Skin of body (tissue), 2 donors: ENCODE data around the gene NENF. TPM values are rescaled to one million over a fixed set of nuclear protein-coding genes. Genes with fewer than 3 reads are reported as not detected.
"Not testable (repeated sequence)": the region's sequence is repeated elsewhere in the genome, so short reads cannot be mapped to it uniquely, and the experiment has no call there.

Experiments used
- DNase-seq: peaks from one replicate; lab custom pipeline; 2025; lab: John Stamatoyannopoulos, UW
- total RNA-seq: library from RNA; depleted of rRNA; stranded (reverse); fragments of >200 nt; gene quantifications from one replicate; pipeline ENCODE4 v1.2.3, GENCODE V29; 2014

NENF gene
- total RNA-seq, 1 donor from 2014 or later: 36.4 TPM

DNA sequence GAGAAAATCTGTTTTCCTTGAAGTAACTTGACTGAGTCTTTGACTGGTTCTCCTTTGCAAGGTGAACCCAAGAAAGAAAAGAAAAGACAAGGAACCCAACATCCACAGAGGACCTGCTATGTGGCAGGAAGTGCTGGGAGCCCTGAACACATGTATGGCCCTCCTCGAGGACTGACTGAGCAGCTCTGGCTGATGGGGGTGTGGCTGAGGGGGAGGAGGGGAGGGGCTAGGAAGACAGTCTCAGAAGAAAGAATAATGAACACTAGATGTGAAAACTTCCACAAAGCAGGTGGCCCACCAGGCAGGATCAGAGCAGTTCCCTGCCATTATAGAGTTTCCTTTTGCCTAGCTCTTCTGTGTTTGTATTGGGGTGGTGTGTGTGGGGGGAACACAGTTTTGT, 26.1 kb downstream of the NENF start:
- no peak for DNase-seq

DNA sequence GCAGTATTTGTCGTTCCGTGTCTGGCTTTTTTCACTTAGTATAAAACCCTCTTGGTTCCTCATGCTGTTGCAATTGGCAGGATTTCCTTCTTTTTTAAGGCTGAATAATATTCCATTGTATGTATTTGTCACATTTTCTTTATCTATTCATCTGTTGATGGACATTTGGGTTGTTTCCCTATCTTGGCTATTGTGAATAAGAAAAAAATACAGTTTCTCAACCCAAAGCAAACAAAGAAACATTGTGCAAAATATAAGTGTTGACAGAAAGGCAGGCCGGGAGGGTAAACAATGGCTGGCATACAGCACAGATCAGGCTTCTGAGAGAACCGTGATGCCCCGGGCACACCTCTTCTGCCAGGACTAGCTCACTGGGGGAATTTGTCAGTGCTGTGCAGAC, 26.9 kb downstream of the NENF start:
- no peak for DNase-seq

DNA sequence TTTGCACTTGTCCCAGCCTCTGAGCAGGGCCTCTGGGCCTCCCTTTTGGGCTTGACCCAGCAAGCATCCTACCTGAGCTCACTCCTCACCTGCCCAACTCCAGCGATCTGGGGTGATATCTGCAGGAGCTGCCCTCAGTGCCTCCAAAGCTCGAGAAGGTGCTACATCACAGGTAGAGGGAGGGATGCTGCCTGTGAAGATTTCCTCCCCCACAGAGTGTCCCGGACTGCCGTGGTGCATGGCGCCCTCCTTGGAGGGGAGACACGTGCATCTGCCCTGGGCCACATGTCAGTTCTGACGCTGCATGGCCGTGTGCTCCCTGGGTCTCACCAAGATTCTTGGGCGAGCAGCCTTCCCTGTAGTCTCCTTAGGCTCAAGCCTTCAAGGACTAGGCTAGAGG, 27.7 kb downstream of the NENF start:
- DNase-seq: no peak

DNA sequence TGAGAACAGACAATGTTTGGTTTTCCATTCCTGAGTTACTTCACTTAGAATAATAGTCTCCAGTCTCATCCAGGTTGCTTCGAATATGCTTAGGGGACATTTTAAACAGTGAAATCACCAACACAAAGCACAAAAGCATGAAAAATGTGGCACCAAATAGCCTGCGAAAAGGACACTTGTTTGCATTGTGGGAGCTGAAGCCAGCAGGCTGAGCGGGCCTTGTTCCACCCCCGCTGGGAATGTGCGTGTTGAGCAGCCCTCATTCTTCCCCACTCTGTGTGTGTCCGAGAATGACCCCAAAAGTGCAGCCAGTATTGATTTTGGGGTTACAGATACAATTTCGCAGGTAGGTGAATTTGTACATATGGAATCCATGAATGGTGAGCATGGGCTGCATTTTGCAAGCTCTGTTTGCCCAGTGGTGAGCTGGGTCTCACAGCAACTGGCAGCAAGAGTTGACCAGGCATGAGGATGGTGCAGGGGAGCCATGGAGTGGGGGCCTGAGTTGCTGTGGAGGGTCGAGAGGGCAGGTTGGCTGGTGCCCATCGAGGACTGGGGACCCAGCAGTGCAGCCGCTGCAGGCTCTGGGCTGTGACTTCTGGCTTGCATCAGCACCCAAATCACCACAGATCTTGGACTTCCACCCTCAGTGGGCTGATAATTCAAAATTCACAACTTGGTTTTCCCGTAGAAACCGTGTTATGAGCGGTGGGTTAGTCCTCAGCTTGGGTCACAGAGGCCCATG, 29.4 kb downstream of the NENF start:
- no peak for DNase-seq

DNA sequence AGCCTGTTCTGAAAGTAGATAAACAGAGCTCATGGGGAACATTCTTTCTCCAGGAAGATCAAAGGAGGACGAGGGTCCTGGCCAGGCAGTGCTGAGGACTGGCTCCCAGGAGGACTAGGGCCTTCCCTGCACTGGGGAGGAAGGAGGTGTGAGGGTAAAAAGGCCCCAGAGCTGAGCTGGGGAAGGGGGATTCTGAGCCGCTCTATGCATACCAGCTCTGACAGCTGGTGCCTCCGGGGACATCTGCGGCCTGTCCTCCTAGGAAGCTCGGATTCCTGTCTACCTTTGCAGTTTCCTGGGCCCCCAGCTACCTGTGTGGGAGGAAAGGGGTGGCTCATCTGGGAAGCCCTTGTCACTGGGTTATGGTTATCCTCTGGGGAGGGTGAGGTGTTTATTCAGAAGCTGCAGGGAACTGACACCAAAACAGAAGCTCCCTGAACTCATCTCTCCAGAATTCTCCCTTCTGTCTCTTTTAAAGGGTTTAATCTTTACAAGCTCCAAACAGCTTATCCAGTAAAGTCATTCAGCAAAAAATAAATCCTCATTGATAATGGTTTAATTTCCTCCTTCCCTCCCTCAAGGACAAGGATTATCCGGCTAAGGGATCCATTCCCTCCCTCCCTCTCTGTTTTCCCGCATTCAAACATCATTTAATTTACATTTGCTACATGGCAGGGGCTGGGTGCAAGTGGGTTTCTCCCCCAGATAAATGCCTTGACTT, 31.0 kb downstream of the NENF start:
- no peak for DNase-seq

DNA sequence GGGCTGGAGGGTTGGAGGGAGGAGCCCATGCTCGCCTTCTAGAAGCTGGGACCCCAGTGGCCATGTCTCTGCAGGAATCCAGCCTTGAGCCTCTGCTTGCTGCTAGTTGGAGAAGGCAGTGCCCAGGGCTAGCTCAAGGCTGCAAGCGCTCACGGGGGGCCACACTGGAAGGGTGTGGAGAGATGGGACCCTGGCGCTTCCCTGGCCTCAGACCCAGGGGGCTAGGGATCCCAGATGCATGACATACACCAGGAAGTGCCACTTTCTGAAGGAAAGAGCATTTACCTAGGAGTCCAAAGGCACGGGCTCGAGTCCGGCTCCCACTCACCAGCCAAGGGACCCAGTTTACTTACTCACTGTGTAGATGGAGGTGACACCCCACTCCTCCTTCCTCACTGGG, 32.6 kb downstream of the NENF start:
- DNase-seq: no peak

DNA sequence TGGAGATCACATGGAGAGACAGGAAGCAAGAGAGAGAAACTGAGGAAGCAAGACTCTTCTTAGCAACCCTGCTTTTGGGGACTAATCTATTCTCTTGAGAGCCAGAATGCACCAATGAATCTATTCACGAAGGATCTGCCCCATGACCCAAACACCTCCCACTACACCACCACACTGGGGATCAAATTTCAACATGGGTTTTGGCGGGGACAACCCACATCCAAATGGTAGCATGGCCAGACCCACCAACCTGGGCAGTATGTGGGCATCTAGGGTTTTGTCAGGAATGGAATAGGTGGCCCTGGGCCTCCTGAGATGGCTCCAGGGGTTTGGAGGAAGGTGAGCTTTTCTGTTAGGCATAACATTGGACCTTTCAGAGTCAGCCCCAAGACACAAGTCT, 33.7 kb downstream of the NENF start:
- DNase-seq: no peak

DNA sequence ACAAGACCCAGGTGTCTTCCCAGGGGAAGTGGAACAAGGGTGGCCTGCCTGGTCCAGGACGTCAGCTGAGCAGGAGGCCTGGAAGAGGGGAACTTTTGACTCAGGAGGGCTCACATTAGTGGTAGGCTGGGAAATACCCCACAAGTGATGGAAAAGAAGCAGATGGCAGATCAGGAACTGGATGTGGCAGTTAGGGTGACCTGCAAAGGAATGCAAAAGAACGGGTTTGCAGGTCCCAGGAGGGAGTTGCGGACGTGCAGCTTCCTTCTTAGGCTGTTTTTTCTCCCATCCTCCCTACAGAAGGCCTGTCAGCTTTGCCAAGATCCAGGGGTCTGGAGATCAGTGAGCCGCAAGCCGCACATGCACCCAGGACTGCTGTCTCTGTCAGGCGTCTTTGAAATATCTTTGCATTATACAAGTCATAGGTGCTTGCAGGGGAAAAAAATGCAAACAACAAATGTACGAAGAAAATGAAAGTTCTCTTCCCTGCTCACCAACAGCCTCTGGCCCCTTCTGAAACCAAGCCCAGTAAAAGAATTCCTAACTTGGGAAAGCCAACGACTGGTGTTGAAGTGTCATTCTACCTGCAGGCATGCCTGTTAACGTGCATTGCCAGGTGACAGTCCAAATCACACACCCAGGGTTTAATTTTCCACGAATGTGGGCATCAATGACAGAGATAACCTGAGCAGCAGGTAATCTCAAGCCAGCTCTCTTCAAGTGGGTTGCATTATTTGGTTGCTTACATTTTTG, 34.4 kb downstream of the NENF start:
- DNase-seq: no peak

DNA sequence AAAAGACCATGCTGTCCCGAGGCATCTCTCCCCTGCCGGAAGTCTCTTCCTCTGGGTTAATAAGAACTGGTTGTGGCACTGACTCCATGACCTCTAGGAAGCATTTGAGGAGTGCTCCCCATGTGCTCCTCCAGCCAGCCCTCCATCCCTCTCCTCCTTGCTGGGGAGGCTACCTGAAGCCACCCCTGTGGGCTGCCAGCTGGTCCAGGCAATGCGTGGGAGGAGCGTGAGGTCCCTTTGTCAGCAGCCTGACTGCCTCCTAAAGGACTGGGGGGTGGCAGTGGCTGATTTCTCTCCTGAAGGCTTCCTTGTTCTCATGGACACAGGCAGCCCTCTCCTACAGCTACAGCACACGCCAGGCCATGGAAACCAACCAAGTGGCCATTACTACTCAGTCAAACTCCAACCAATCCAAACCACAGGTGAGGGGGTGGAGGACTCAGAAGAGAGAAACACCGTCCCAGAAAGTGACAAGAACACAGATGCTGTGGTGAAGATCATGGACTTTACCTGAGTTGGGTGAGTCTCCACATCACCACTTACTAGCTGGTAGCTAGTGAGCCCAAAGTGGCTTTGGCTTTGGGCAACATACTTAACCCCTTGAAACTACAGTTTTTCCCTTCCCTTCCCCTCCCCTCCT, 35.2 kb downstream of the NENF start:
- no peak for DNase-seq

DNA sequence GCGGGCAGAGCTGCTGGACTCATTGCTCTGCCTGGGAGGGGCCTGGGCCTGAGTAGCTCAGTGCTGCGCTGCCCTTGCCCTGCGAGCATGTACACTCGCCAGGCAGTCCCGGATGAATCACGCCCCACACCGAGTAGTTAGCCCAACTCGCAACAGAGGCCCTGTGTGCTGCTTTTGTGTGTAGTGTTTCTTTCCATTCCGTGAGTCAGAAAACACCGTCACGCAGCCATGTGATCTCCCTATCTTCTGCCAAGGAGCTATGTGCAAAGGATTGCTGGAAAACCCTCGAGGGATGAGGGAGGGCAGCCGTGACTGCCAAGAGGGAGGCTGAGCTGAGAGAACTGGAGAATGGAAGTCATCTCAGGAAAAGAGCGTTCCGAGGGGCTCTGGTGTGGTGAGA, 37.3 kb downstream of the NENF start:
- peak; percentile 84 for DNase-seq

DNA sequence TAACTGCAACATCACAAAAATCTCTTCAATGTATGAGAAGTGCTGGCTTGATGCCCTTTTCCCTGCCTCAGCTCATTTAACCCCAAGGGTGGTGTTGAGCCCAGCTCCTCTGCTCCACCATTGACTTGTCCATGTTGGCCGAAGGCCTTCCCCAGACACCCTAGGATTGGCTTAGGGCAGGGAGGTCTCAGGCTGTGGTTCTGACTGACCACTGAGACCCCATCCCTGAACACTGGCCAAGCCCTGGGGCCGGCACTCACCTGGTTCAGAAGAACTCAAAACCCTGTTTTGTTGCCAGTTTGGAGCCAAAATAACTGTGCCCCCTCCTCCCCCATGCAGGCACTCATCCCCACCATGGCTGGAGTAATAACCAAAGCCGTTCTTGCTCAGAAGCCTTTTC, 38.6 kb downstream of the NENF start:
- no peak for DNase-seq

DNA sequence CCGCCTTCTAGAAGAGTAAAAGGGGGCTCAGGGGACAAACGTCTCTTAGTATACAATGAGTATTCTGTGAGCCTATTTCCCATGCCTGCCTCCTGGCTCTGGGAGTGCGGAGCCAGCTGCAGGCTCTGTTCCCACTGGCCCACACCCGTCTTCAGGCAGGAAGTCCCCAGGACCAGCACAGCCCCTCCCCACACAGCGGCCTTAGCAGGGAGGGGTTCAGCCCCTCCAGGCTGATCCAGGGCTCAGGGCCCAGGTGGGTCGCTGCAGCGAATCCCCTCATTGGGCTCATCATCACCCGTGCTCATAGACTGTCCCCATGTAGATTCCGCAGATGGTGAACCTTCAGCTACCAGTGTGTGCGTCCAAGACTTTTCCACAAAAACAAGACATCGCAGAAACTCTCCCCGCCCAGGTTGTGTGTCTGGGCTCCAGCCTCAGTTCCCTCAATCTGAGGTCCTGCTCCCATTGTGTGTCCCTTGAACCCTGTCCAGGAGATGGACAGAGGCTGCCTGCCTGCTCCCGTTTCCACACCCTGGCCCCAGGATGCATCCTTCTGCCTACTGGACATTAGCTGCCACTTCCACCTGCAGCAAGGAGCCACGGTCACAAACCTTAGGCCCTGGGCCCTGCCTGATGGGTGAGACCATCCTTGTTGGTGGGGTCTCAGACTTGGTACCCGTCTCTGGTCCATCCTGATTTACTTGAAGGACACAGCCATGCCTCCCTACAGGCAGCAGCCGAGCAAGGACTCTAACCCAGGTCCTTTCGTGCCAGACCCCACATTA, 39.4 kb downstream of the NENF start:
- DNase-seq: no peak

DNA sequence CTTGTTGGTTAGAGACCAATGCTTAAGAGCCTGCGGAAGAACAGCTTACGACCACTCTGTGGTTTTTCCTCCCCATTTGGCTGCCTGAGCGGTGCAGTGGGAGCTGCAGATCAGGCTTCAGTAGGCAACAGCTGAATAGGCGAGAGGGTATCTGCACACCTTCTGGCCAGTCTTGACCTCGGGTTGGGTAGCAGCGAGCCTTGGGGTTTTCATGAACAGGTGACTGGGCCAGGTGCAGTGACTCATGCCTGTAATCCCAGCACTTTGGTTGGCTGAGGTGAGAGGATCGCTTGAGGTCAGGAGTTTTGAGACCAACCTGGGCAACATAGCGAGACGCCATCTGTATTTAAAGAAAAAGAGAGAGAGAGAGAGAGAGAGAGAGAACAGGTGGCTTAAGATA, 41.0 kb downstream of the NENF start:
- no peak for DNase-seq

DNA sequence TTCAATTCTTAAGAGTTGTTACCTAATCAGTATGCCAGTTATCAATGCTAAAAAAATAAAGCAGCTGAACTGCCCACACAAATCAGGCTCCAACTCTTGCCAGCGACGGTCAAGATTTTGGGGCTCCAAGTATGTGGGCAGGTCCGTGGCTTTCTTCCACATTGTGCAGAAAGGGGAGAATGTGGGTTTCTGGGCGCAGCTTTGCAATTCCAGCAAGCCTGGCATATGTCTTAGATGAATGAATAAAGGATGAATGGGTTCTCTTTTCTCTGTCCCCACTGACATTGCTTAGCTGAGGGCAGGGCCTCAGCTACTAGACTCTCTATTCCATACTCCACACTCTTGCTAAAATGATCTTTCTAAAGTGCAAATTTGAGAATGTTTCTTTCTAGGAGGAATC, 42.4 kb downstream of the NENF start:
- DNase-seq: no peak

DNA sequence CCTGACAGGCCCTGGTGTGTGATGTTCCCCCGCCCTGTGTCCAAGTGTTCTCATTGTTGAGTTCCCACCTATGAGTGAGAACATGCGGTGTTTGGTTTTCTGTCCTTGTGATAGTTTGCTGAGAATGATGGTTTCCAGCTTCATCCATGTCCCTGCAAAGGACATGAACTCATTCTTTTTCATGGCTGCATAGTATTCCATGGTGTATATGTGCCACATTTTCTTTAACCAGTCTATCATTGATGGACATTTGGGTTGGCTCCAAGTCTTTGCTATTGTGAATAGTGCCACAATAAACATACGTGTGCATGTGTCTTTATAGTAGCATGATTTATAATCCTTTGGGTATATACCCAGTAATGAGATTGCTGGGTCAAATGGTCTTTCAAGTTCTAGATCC, 43.1 kb downstream of the NENF start:
- not testable (repeated sequence) for DNase-seq

DNA sequence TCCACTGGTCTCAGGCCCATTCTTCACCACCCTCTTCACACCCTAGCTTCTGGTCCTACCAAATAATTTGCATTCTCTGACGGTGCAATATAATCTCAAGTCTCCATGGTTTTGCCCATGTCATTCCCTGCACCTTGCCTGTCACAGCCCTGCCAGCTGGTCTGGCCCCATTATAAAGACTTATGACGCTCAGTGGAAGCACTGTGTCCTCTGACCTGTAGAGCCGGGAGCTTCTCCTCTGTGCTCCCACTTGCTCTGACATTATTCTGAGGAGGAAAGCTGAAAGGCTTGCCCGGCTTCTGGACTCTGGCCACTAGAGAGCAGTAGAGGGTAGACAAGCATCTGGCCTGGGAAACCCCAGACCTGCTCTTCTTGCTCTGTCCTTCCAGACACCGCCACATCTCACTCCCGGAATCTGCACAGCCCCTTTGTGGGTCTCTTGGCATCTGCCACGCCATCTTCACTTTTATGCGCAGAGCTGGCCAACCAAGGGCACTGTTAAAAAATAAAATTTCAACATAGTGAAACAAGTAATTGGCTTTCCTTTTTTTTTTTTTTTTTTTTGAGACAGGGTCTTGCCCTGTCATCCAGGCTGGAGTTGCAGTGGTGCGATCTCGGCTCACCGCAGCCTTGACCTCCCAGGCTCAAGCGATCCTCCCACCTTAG, 44.4 kb downstream of the NENF start:
- peak; percentile 76 for DNase-seq

DNA sequence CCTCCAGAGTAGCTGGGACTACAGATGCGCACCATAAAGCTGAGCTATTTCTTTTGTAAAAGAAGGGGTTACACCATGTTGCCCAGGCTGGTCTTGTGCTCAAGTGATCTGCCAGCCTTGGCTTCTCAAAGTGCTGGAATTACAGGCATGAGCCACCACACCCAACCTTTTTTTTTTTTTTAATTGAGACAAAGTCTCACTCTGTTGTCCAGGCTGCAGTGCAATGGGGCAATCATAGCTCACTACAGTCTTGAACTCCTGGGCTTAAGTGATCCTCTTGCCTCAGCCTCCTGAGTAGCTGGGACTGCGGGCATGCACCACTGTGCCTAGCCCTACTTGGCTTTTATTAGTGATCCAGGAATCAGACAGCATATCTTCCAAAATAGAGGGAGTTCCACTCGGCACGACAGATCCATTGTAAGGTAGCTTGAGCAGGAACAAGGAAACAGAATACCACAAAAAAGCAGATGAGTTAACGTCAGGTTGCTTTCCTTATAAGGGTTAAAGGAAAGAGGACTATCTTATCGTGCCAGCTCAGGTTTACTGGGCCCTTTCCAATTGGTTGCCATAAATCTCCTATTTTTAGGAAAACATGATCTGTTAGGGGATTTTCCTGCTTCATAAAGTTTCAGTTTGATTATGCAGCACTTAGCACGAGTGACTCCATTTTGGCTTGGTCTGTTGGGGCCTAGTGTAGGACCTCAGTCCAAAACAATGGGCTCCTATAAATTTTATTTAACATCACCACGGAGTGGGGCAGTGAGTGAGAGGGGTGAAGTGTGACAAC, 45.2 kb downstream of the NENF start:
- DNase-seq: no peak

DNA sequence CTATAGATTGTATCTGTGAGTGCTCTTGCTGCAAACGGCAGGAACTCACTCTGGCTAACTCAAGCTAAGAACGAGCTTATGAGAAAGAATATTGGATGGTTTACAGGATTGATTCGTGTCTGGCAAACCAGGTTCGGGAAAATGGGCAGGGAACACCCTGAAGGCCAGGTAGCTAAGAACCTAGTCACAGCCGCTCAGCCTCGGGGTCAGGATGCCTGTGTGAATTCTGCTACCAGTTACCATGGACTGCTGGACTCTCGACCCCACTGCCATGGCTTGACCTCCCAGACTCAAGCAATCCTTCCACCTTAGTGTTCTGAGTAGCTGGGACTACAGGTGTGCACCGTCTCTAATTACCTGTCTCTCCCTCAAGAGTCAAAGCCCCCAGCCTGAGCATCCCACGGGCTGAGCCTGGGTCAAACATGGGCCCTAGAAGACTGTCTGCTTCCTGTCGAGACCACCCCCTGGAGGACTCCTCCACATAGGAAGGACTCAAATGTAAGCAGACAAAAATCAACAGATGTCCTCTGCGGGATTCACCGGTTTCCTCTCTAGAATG, 45.8 kb downstream of the NENF start:
- no peak for DNase-seq

DNA sequence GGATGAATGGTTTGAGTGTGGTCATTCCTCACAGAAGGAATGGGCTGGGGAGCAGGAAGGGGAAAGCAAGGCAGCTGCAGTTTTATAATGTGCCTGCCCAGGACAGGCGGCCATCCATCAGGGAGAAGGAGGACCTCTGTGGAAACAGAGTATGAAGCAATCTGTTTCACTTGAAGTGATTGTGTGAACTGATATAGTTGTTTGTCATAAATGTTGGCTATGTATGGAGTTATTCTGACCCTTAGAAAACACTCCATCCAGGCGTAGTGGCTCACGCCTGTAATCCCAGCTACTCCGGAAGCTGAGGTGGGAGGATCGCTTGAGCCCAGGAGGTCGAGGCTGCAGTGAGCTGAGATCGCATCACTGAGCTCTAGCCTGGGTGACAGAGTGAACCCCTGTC, 46.5 kb downstream of the NENF start:
- no peak for DNase-seq
